Measurements from ENCODE around the gene POMGNT1.
A peak's percentile ranks its signal among the peaks of the same experiment; 100 is the strongest.

Gene POMGNT1

DNA sequence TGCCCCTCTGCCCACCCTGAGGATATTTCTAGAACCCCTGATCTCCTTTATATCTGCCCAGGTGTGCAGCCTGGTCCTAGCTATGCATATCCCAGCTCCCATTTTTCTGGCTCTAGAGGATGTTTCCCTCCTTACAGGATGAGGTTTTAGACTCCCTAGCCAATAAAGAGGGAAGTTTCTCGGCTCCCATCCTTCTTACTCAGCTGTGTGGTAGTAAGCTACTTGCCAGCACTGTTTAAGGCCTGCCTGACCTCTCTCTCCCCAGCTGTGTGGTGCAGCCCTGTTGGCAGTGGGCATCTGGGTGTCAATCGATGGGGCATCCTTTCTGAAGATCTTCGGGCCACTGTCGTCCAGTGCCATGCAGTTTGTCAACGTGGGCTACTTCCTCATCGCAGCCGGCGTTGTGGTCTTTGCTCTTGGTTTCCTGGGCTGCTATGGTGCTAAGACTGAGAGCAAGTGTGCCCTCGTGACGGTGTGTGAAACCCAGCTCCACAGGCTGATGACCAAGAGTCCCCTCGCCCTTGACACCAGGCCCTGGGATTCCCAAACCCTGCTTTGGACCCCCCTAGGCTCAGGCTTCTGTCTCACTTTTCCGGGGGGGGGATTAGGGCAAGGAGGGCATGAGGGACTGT lies 14.2 kb downstream of the POMGNT1 start:
- DNase-seq: no peak

DNA sequence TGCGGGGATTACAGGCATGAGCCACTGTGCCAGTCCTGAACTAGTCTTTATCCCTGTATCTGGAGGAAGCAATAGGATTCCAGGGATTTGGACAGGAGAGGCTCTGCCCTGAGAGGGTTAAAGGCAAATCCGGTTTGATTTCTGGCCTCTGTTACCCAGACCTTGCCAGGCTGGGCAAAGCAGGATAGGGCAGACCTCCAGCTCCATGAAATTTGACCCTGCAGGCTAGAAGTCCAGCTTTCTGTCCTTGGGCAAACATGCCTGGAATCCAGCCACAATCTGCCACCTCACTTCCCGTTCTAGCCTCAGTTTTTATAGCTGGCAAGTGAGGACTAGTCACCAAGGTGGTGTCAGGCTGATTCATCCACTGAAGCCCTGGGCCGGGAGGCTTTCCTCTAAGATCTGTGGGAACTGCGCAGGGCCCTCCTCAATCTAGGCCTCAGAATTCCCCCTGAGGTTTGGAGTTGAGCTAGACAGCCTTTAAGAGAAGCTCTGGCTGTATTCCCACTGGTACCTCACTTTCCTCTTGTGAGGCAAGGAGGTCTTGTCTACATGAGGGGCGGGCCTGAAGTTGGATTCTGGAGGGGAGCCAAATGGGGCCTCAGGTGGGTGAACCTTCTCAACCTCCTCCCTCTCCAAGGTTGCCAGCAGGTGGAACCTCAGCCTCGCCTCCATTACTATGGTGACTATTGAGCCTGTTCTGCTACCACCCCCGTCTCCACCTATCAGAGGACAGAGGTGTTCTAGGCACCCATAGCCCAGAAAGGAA lies 15.0 kb downstream of the POMGNT1 start:
- peak in 3 of 58 donors; percentile 4 to 63 (median 58) for DNase-seq

DNA sequence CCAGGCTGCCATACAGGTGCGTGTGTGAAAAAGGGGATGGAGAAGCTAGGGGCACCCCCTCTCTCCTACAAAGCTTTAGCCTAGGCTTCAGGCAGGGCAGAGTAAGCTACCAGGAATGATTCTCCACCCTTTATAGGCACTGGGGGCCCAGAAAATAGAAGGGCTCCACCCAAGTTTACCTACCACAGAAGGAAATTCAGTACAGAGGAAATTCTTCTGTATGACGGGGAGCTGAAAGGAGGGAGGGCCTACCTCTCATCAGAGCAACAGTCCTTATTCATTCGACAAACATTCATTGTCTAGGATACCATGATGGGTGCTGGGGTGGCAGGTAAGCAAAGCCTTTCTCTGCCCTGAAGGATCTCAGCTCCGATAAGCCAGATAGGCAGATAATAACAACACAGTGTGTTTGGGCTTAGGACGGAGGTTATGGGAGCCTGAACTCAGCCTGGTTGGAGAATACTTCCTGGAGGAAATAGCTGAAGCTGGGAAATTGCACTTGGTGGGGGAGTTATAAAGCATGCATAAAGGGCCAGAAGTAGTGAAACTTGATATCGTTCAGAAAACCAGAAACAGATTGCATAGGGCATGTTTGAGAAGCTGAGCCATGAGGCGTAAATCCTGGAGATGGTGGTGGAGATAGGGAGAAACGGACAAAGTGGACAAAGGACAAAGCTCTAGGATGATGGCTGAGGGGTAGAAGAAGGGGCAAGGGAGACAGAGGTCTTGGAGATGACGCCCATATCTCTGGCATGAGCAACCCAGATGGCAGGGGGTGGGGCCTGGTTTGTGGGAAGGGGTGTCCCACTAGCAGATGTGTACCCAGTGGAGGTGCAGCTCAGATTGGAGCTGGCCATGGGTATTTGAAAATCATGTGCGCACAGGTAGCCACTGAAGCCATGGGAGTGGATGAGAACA lies 16.6 kb downstream of the POMGNT1 start:
- DNase-seq: no peak

DNA sequence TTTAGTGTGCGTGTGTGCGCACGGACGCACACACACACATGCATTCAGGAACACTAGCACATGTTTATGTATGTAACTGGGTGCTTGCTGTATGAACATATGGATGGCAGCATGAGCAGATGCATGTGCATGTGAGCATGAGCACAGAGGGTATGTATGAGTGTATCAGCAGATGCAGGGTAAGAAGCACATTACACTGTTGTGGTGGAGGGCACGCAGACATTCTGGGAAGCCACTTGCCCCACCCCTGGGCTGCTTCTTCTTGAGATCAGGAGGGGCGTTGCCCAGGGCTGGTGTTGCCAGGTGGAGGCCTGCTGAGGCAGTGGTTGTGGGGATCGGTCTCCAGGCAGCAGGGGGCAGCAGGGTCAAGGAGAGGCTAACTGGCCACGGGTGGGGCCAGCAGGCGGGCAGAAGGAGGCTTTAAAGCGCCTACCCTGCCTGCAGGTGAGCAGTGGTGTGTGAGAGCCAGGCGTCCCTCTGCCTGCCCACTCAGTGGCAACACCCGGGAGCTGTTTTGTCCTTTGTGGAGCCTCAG lies 18.1 kb downstream of the POMGNT1 start:
- DNase-seq: peak in 15 of 58 donors; percentile 7 to 59 (median 36)

DNA sequence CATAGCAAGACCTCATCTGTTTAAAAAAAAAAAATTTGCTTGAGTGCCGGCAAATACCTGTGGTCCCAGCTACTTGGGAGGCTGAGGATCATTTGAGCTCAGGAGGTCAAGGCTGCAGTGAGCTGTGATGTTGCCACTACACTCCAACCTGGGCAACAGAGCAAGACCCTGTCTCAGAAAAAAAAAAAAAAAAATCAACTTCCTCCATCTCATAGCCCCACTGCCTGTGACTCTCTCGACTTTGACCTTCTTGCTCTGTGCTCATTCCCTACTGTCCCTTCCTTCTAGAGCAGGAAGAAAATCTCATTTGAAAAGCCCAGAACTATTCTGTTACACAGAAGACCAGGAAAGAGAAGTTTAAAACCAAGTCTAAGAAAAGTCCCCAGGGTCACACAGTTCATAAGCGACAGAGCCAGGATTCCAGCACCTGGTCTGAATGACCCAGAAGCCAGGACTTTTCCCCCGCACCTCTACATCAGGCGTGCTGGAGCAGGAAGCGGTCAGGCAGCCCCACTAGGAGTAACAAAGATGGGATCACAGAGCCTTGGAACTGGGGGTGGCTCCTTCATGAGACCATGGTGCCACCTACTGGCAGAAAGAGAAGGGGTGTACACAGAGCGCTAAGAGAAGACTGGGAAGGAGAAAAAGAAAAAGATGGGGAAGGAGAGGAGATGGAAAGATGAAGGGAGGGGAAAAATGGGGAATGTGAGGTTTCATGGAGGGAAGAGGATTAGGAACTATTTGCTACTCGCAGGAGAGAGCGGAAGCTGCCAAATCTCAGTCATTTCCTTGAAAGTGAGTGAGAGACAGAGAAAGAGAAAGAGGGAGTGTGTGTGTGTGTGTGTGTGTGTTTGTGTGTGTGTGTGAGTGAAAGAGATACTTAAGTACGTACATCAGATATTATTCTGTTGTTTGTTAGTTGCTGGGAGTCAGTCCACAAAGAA lies 18.8 kb downstream of the POMGNT1 start:
- peak in 54 of 58 donors; percentile 14 to 92 (median 62) for DNase-seq

DNA sequence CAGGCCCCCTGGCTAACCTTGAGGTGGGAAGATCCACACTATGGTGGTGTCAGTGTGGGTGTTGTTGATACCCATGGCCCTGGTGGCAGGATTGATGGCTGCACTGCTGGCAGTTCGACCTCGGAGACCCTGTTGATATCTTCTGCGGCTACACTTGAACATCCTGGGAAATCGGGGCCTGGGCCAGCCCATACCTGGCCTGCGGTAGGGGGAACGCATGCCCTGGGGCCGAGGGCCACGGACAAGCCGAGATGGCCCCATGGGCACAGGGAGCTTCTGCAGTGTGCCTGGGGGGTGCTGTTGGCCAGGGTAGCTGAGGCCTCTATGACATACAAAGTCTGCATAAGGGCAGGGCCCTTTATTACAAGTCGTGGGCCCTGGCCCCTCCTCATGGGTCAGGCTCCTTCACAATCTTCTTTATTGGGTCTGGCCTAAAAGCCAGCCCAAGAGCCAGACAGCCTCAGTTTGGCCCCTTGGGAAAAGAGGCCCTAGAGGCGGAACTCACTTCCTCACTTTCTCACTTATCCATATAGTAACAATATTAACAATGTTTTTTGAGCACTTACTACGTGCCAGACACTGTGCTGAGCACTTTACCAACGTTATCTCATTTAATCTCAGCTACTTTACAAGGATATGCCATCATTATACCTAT lies 21.9 kb downstream of the POMGNT1 start, which contains the start of gene P3R3URF:
P3R3URF (minus strand) TSS at position 278 of the 655 bp plus-strand sequence; CDS start at position 261, 17 bp downstream.
- DNase-seq: no peak

DNA sequence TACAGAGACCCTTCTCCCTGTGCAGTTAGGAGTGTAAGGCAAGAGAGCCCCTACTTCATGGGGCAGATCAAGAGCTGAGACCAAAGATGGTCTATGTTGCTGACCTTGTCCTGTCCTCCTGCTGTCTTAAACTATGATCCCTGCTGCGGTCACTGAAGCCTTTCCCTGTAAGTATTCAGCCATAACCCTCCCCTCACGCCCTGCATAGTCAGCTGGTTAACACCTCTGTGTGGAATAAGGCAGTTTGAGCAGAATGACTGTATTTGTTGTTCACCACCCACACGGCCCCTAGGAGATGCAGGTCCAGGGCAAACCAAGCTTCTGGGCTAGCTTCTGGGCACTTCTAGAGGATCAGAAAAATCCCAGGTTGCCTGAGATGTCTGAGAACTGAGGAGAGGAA lies 23.0 kb downstream of the POMGNT1 start:
- DNase-seq: no peak

DNA sequence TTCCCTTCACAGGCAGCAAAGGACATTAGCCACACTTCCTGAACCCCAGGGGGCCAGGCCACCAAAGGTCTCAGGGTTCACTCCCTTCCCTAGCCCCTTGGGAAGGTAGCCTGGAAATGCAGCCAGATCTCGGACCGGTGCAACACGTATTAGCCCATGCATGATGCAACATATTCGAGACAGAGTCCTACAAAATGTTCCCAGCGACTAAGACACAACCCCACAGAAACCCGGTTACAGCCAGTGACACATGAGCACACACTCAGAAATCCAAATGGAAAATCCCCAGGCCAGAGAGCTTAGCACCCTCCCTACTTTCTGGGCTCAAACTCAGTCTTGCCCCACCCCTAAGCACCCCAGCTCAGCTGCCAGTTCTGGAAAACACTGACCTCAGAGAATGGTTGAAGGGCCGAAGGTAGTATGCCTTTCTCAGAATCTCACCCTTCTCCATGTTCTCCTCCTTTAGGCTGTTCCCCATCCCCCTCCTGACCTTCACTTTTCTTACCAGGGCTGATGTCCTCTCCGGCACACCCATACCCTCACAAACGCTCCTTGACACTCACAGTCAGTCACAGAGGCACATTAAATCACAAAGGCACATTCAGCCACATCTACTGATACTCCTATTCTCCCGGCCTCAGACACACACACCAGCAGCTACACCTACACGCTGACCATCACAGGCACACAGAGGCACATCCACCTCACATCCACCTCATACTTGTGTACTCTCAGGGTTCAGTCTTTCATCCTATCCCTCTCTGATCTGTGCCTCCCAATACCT lies 23.6 kb downstream of the POMGNT1 start, which contains the start of gene TSPAN1:
TSPAN1 (plus strand) TSS at position 640 of the 784 bp plus-strand sequence. CDS start 6,021 bp downstream, outside the sequence.
- DNase-seq: peak in 2 of 58 donors; percentile 20 to 37

DNA sequence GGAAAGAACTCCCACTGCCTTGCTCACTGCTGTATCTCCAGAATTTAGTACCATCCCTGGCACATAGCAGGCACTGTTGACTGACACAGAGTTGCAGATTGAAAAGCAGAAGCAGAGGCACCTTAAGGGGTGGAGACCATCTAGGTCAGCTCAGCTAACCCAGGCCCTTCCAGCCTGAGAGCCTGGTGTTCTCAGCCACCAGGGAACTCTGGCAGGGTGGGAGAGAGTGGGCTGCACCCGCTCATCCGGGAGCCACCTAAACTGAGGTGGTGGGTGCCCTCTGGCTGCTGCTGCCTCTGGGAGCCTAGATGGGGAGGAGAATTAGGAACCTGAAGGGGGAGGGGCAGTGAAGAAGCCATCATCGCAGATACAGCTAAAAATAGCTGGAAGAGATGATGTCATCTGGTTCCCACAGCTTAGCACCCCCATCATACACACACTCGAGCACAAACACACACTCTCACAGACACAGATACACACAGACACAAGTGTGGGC lies 24.8 kb downstream of the POMGNT1 start:
- DNase-seq: peak in 13 of 58 donors; percentile 12 to 57 (median 32)

DNA sequence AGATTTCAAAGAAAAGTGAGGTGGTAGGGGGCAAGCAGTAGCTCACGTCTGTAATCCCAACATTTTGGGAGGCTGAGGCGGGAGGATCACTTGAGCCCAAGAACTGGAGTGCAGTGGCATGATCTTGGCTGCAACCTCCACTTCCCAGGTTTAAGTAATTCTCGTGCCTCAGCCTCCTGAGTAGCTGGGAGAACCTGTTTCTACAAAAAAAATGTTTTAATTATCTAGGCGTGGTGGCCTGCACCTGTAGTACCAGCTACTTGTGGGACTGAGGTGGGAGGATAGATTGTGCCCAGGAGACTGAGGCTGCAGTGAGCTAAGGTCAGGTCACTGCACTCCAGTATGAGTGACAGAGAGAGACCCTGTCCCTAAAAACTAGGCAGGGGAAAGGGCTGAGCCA lies 25.9 kb downstream of the POMGNT1 start:
- DNase-seq: no peak

DNA sequence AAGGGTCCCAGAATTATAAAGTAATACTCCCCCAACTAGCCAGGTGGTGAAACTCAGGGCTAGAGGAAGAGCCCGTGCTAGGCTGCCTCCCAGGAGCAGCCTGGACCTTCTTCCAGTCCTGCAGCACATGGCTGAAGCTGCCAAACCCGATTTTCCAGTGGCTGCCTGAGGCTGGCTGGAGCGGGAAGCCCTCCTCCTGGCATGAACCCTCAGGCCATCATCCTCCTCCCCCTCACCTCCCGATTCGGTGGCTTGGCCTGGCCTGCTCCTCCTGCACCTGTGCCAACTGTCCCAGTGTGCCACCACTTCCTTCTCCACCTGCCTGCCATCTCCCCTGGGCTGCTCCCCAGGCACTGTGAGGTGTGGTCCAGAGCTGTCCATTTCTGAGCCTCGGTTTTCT lies 26.4 kb downstream of the POMGNT1 start:
- no peak for DNase-seq

DNA sequence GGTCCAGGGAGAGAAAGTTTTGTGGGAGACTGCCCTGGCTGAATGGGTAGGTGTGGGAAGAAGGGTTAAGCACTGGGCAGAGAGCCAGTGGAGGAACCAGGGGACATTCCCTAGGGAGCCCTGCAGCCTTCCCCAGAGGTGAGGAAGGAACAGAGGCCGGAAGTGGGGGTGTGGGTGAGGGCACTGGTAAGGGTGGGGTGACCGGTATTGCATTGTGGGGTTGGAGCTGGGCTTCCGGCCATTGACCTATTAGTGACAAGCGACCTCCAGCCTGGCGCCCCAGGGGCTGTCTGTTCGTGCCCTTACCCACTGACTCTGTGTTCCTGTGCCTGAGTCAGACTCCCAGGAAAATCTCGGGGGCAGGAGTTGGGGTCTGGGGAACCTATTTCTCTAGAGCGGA lies 26.9 kb downstream of the POMGNT1 start:
- DNase-seq: no peak

DNA sequence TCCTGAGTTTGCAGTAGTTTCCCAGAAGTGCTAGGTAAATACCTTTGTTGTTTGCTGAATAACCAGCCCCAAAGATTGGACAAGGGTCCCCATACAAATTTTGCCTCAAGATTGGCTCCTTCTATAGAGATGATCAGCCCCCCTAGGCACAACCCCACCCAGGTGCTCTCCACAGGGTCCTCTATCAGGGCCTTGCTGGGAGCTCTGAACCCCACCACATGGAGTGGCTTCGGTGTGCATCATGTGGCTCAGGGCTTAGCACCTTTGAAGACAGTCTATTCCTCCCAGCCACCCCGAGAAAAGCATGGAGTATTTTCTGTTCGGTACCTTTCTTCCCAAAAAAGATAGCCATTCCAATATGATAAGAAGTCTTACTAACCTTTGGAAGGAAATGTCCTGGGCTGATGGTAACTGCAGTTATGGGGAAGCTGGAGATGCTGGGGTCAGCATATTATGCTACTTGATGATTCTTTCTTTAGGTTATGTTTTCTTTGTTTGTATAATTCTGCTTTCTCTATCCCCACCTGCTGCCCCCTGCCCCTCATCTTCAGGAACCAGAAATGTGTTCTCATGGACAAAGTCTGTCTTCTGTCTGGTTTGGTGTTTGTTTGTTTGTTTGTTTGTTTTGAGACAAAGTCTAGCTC lies 28.3 kb downstream of the POMGNT1 start:
- DNase-seq: no peak

DNA sequence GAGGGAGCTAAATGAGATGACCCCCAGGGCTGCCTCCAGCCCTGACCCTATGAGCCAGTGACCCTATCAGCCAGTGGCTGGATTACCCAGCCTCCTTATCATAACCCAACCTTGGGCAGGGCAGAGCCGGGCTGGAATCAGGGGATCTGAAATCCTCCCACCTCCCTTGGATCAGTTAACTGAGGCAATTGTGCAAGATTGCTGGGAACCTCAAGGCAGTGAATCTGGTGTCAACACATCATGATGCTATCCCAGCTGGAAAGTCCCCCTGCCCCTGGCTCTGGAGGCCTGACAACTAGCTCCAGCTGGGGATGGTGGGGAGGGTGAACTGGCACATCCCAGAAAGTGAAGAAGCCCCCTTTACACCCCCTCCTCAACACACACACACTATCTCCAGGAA lies 29.8 kb downstream of the POMGNT1 start:
- DNase-seq: no peak

DNA sequence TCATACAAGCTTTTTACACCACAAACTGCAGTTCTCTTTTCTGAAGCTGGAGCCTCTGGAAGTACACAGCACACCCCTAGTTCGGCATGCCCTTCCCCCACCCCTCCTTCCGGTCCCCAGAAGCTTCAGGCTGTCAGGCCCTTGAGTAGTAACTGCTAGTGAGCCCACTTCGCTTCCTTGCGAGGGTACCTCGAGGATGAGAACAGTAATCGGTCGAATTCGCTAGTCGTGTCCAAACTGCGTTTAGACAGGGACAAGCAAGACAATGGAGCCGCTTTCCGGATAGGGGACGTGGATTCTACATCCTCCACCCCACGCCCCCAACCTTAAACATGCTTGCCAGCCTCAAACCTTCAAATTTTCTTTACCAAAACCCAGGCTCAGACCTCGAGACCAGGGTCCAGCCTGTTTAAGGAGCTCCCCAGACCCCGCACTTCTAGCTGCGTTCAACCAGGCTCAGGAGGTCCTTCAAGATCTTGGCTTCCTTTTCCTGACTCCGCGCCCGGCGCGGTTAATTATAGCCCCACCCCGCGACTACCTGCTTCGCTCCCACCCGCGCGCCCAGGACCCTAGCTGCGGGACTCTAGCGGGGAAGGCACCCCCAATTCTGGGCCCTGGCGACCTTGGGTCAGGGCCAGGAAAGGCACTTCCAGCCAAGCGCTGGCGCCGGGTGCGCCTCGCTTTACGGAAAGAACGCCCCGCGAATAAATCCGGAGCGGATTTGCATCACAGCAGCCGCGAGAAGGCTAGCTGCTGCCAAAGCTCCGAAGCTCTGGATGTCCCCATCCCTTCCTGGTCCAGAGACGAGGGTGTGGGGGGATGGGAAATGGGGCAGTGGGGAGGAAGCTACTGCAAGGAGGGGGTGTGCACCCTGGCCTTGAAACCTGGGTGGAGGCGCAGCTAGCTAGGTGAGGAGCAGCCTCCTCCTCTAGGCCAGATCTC lies 31.4 kb downstream of the POMGNT1 start:
- DNase-seq: peak in 8 of 58 donors; percentile 9 to 37 (median 25)

DNA sequence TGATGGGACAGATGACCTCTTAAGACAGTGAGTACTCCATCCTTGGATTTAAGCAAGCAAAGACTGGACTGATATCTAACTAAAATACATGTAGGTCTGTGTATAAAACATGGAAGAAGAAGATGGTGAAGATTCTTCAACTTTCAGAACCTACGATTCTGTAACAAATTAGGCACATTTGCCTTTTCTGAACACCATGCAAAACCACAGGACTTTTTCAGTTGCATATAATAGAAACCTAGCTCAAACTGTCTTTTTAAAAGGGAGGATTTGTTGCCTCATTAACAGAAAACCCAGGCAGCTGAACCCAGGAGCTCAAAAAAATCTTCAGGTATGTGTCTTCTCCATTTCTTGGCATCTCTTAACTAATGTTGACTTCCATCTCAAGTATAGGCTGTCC lies 38.0 kb downstream of the POMGNT1 start:
- DNase-seq: no peak

DNA sequence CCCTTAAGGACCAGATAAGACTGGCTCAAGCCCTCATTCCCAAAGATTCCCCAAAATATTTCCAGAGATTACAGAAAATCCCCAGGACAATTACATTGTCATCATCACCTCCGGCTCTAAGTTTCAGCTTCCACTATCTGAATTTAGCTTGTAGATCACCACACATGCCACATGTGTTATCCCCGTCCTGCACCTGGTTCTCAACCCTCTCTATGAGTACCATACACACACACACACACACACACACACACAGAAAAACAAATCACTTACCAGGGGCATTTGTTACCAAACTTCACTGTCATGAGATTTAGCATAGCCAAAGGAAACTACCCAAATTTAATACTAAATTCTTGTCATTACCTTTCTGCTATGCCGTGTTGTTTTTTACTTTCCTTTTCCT lies 38.7 kb downstream of the POMGNT1 start:
- DNase-seq: no peak

Measured in anterior cingulate cortex (tissue), 58 donors.